Measurements from ENCODE around the gene CDH4. TPM values are rescaled to one million over a fixed set of nuclear protein-coding genes. Genes with fewer than 3 reads are reported as not detected.

The CDH4 gene
- total RNA-seq, 1 donor from 2014 or later = 8.3 TPM

DNA sequence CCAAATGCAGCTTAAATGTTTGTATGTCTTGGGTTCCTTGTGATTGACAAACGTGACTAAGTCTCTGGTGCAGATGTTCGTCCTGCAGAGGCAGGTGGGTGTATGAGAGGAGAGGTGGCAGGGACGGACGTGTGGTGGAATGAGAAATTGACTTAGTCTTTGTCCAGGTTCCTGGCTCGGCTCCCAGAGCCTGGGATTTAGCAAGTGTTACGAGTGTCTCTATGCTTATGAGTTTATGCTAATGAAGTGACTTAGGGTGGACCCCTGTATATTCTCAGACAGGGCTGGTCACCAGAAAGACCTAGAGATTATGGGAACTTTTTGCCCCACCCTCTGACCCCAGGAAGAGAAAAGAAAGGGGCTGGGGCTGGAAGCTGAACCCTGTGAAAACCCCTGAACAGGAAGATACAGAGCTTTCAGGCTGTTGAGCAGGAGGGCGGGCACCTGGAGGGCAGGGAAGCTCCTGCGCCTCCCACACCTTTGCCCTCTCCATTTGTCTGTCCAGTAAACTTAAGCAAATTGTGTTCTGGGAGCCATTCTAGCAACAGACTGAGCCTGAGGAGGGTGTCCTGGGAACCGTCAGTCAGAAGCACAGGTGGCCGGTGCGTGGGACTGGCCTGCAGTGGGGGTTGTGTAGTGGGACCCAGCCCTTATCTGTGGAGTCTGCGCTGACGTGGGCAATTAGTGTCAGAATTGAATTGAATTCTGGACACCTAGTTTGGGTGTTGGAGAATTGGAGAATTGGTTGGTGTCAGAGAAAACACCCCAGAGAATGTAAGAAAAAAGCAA, 362.1 kb downstream of the CDH4 start:
- Mint-ChIP-seq H3K27me3 (peaks cover 10% of the 10 kb centered on the region), H3K4me3 (no peak overlapping the region), H3K9me3 (peaks cover 4% of the 10 kb centered on the region), H3K4me1 (ENCODE audit: unreplicated experiment) (no peaks in the 10 kb centered on the region), H3K27ac (no peak overlapping the region), H3K36me3 (no peaks in the 10 kb centered on the region)
- no peak for DNase-seq (ENCODE audit: extremely low spot score, unreplicated experiment)
- TF ChIP-seq CTCF (conservative IDR thresholded peaks at IDR 0.05) = no peak

- Mint-ChIP-seq H3K9me3 (peaks cover 4% of the 10 kb centered on the region), H3K4me3 (no peak overlapping the region), H3K4me1 (ENCODE audit: unreplicated experiment) (no peaks in the 10 kb centered on the region), H3K27me3 (peaks cover 12% of the 10 kb centered on the region), H3K36me3 (no peaks in the 10 kb centered on the region), H3K27ac (no peak overlapping the region)
- no peak for TF ChIP-seq CTCF (conservative IDR thresholded peaks at IDR 0.05)
- no peak for DNase-seq (ENCODE audit: extremely low spot score, unreplicated experiment)
Measured at GRCh38 chr20:61614706-61615100, 362.6 kb downstream of the CDH4 start.

- H3K9me3 Mint-ChIP-seq = peaks cover 4% of the 10 kb centered on the region
- H3K27me3 Mint-ChIP-seq = peaks cover 15% of the 10 kb centered on the region
- TF ChIP-seq CTCF (conservative IDR thresholded peaks at IDR 0.05) = no peak
- no peak overlapping the region for H3K4me3 Mint-ChIP-seq
- DNase-seq (ENCODE audit: extremely low spot score, unreplicated experiment) = no peak
- H3K4me1 Mint-ChIP-seq (ENCODE audit: unreplicated experiment) = no peaks in the 10 kb centered on the region
- peaks cover 3% of the 10 kb centered on the region for H3K36me3 Mint-ChIP-seq
- H3K27ac Mint-ChIP-seq = no peak overlapping the region
Measured at GRCh38 chr20:61615806-61616205, 363.7 kb downstream of the CDH4 start.

DNA sequence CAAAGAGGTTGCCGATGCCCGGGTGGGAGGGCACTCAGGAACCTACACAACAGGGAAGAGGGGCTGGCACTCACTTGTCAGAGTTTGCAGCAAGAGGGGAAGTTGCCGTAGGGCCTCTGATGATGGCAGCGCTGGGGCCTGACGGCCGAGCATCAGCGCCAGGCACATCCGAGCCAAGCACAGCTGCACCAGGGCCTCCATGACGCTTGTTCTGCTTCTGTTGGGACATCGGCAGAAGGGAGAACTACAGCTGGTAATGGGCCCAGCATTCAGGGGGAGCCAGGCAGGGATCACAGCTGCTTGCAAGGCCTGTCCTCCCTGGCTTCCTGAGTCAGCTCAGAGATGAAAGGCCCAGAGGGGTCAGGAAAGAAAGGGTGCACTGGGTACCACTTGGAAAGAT, 367.7 kb downstream of the CDH4 start:
- peaks cover 21% of the 10 kb centered on the region for H3K27me3 Mint-ChIP-seq
- H3K4me1 Mint-ChIP-seq (ENCODE audit: unreplicated experiment) = no peaks in the 10 kb centered on the region
- H3K36me3 Mint-ChIP-seq = peaks cover 3% of the 10 kb centered on the region
- TF ChIP-seq CTCF (conservative IDR thresholded peaks at IDR 0.05) = no peak
- H3K27ac Mint-ChIP-seq = no peak overlapping the region
- no peak overlapping the region for H3K4me3 Mint-ChIP-seq
- no peaks in the 10 kb centered on the region for H3K9me3 Mint-ChIP-seq
- no peak for DNase-seq (ENCODE audit: extremely low spot score, unreplicated experiment)

DNA sequence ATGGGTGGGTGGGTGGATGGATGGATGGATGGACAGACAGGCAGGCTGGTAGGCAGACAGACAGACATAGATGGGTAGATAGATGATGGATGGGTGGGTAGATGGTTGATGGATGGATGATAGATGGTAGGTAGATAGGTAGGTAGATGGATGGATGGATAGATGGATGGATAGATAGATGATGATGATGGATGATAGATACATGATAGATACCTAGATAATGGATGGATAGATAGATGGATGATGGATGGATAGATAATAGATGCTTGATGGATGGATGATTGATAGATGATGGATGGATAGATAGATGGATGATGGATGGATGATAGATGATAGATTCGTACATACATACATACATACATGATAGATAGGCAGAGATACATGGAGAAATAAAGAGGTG, 368.1 kb downstream of the CDH4 start:
- peaks cover 25% of the 10 kb centered on the region for H3K27me3 Mint-ChIP-seq

More for the DNA sequence above, 368.1 kb downstream of the CDH4 start:
- DNase-seq (ENCODE audit: extremely low spot score, unreplicated experiment) = no peak
- H3K4me1 Mint-ChIP-seq (ENCODE audit: unreplicated experiment) = no peaks in the 10 kb centered on the region
- no peaks in the 10 kb centered on the region for H3K9me3 Mint-ChIP-seq
- H3K27ac Mint-ChIP-seq = no peak overlapping the region
- TF ChIP-seq CTCF (conservative IDR thresholded peaks at IDR 0.05) = no peak
- peaks cover 3% of the 10 kb centered on the region for H3K36me3 Mint-ChIP-seq
- no peak overlapping the region for H3K4me3 Mint-ChIP-seq
